WTC11 (cell line): ENCODE results near the gene GPRIN3. TPM values are rescaled to one million over a fixed set of nuclear protein-coding genes. Genes with fewer than 3 reads are reported as not detected.

Experiments
- ATAC-seq: fragments of 200-7000 bp; cut with Tn5 transposase; 2 replicates; pipeline ENCODE4 v1.10.0; 2021; ENCODE audit warnings: mild to moderate bottlenecking, moderate library complexity
- CTCF ChIA-PET: fragments of 300-600 bp; sonication (Branson Sonifier 250); formaldehyde crosslinking; loops from one replicate; lab custom pipeline; 2021; ENCODE audit warnings: antibody characterized with exemption; lab: Charles Lee
- POLR2A ChIA-PET: fragments of 350-600 bp; sonication (Branson Sonifier 250); formaldehyde crosslinking; loops from one replicate; lab custom pipeline; 2021; ENCODE audit warnings: antibody characterized with exemption; lab: Charles Lee
- DNase-seq: peaks from one replicate; pipeline ENCODE4 v3.0.0; 2021; ENCODE audit warnings: low spot score
- H3K27ac Mint-ChIP-seq: 2 replicates; pipeline ENCODE4 v1.8.0; 2021; ENCODE audit warnings: mixed read lengths
- H3K27me3 Mint-ChIP-seq: 2 replicates; pipeline ENCODE4 v1.8.0; 2021; ENCODE audit warnings: low read depth, mild to moderate bottlenecking, moderate library complexity, mixed read lengths
- H3K36me3 Mint-ChIP-seq: 2 replicates; pipeline ENCODE4 v1.8.0; 2021; ENCODE audit warnings: mixed read lengths
- H3K4me1 Mint-ChIP-seq: 2 replicates; pipeline ENCODE4 v1.8.0; 2022; ENCODE audit warnings: mixed read lengths
- H3K4me3 Mint-ChIP-seq: 2 replicates; pipeline ENCODE4 v1.8.0; 2021; ENCODE audit warnings: mild to moderate bottlenecking, moderate library complexity, mixed read lengths
- H3K9me3 Mint-ChIP-seq: 2 replicates; pipeline ENCODE4 v1.8.0; 2021; ENCODE audit warnings: mixed read lengths
- CBFB ChIP-seq: sonication (generic); formaldehyde crosslinking; IDR thresholded peaks from 2 replicates; pipeline ENCODE4 v1.8.1; 2022; ENCODE audit warnings: mild to moderate bottlenecking, low read depth, missing genetic modification reagents
- CREB1 ChIP-seq: sonication (generic); formaldehyde crosslinking; IDR thresholded peaks from 2 replicates; pipeline ENCODE4 v1.8.0; 2023; ENCODE audit warnings: mild to moderate bottlenecking, missing genetic modification reagents
- CTCF ChIP-seq: fragments of 200-600 bp; IDR thresholded peaks from 2 replicates; pipeline ENCODE4 v1.8.0; 2022; ENCODE audit warnings: antibody characterized with exemption
- E2F5 ChIP-seq: sonication (generic); formaldehyde crosslinking; IDR thresholded peaks from 2 replicates; pipeline ENCODE4 v1.8.1; 2022; ENCODE audit warnings: mild to moderate bottlenecking, moderate library complexity, missing genetic modification reagents
- ELF4 ChIP-seq: sonication (generic); formaldehyde crosslinking; IDR thresholded peaks from 2 replicates; pipeline ENCODE4 v1.8.1; 2022; ENCODE audit warnings: low read depth, mild to moderate bottlenecking, moderate library complexity, missing genetic modification reagents
- EMX1 ChIP-seq: fragments of 250-450 bp; sonication (Bioruptor Pico); IDR thresholded peaks from 2 replicates; pipeline ENCODE4 v1.8.0; 2021; ENCODE audit warnings: mild to moderate bottlenecking
- FOXJ3 ChIP-seq: sonication (generic); formaldehyde crosslinking; IDR thresholded peaks from 2 replicates; pipeline ENCODE4 v1.9.0; 2021; ENCODE audit warnings: missing genetic modification reagents, mild to moderate bottlenecking, borderline replicate concordance
- GABPB1 ChIP-seq: sonication (generic); formaldehyde crosslinking; IDR thresholded peaks from 2 replicates; pipeline ENCODE4 v1.8.1; 2023; ENCODE audit warnings: mild to moderate bottlenecking, missing genetic modification reagents
- IRF1 ChIP-seq: sonication (generic); formaldehyde crosslinking; IDR thresholded peaks from 2 replicates; pipeline ENCODE4 v1.8.0; 2023; ENCODE audit warnings: missing genetic modification reagents
- KAT7 ChIP-seq: sonication (generic); formaldehyde crosslinking; IDR thresholded peaks from 2 replicates; pipeline ENCODE4 v1.8.1; 2023; ENCODE audit warnings: missing genetic modification reagents, mild to moderate bottlenecking, borderline replicate concordance
- PREB ChIP-seq: sonication (generic); formaldehyde crosslinking; IDR thresholded peaks from 2 replicates; pipeline ENCODE4 v1.8.1; 2022; ENCODE audit warnings: mild to moderate bottlenecking, missing genetic modification reagents, moderate library complexity, borderline replicate concordance
- SOX15 ChIP-seq: fragments of 250-450 bp; sonication (Bioruptor Pico); IDR thresholded peaks from 2 replicates; pipeline ENCODE4 v1.9.0; 2021; ENCODE audit warnings: mild to moderate bottlenecking
- ZNF512 ChIP-seq: sonication (generic); formaldehyde crosslinking; IDR thresholded peaks from 2 replicates; pipeline ENCODE4 v1.8.1; 2022; ENCODE audit warnings: missing genetic modification reagents, borderline replicate concordance
- total RNA-seq: library from RNA; stranded (reverse); gene quantifications from 3 replicates; pipeline ENCODE4 v1.2.3, GENCODE V29; 2021

GPRIN3 gene
- total RNA-seq, 1 experiment from 2014 or later = 2.0 TPM

- no peaks in the 10 kb centered on the region for H3K27me3 Mint-ChIP-seq
- no peak for ATAC-seq
- H3K9me3 Mint-ChIP-seq = no peaks in the 10 kb centered on the region
- H3K36me3 Mint-ChIP-seq = no peaks in the 10 kb centered on the region
- POLR2A ChIA-PET = no interaction called here
- no peak overlapping the region for H3K4me3 Mint-ChIP-seq
- CTCF ChIA-PET = no interaction called here
- DNase-seq = no peak
- TF ChIP-seq CTCF = no peak
- TF ChIP-seq IRF1 (CRISPR knock-in tag) = no peak
- no peak for TF ChIP-seq KAT7 (CRISPR knock-in tag)
- TF ChIP-seq CREB1 (CRISPR knock-in tag) = no peak
- H3K4me1 Mint-ChIP-seq = peaks cover 7% of the 10 kb centered on the region
- no peak overlapping the region for H3K27ac Mint-ChIP-seq
Observed at GRCh38 chr4:89242864-89243732, 64.5 kb downstream of the GPRIN3 start.

- ATAC-seq = no peak
- TF ChIP-seq ZNF512 (CRISPR knock-in tag) (no peak), GABPB1 (CRISPR knock-in tag) (no peak), FOXJ3 (CRISPR knock-in tag) (no peak), E2F5 (CRISPR knock-in tag) (no peak), CBFB (CRISPR knock-in tag) (no peak)
- Mint-ChIP-seq H3K4me3 (no peak overlapping the region), H3K4me1 (peaks cover 7% of the 10 kb centered on the region), H3K27ac (no peak overlapping the region), H3K9me3 (no peaks in the 10 kb centered on the region), H3K27me3 (no peaks in the 10 kb centered on the region), H3K36me3 (no peaks in the 10 kb centered on the region)
- ChIA-PET CTCF (no interaction called here), POLR2A (no interaction called here)
- DNase-seq = no peak
Observed at GRCh38 chr4:89242216-89242615, 65.4 kb downstream of the GPRIN3 start.

GRCh38 chr4:89230271-89230670, 77.3 kb downstream of the GPRIN3 start:
- DNase-seq (no peak), ATAC-seq (no peak)
- H3K4me3 Mint-ChIP-seq = no peak overlapping the region

More at GRCh38 chr4:89230271-89230670, 77.3 kb downstream of the GPRIN3 start:
- Mint-ChIP-seq H3K9me3 (peaks cover 21% of the 10 kb centered on the region), H3K27ac (no peak overlapping the region), H3K27me3 (no peaks in the 10 kb centered on the region), H3K36me3 (peaks cover 10% of the 10 kb centered on the region), H3K4me1 (peaks cover 9% of the 10 kb centered on the region)
- POLR2A ChIA-PET = no interaction called here
- CTCF ChIA-PET = no interaction called here
- no peak for TF ChIP-seq SOX15 (CRISPR knock-in tag)
- no peak for TF ChIP-seq PREB
- TF ChIP-seq ELF4 (CRISPR knock-in tag) = no peak
- no peak for TF ChIP-seq EMX1
- no peak for TF ChIP-seq CREB1 (CRISPR knock-in tag)
